SK-N-SH treated with all-trans-retinoic acid at 6 μM for 48 hours (cell line): ENCODE data around the gene RCOR1.

Source experiments
- GLIS3 ChIP-seq: fragments of 250-450 bp; sonication (Bioruptor Pico); IDR thresholded peaks from 2 replicates; pipeline ENCODE4 v1.5.0; 2020; ENCODE audit warnings: mild to moderate bottlenecking, moderate library complexity
- PPARA ChIP-seq: fragments of 250-450 bp; sonication (Bioruptor Pico); IDR thresholded peaks from 2 replicates; pipeline ENCODE4 v1.5.0; 2020; ENCODE audit warnings: mild to moderate bottlenecking, borderline replicate concordance
- ZFP30 ChIP-seq: fragments of 450-650 bp; formaldehyde crosslinking; IDR thresholded peaks from 2 replicates; pipeline ENCODE4 v1.5.0; 2022; ENCODE audit warnings: mild to moderate bottlenecking, moderate library complexity
- TF ChIP-seq, protein P1 (sequence below): fragments of 250-450 bp; sonication (Bioruptor Pico); IDR thresholded peaks from 2 replicates; pipeline ENCODE4 v1.5.1; 2020; ENCODE audit warnings: low read depth, mild to moderate bottlenecking, moderate library complexity

DNA sequence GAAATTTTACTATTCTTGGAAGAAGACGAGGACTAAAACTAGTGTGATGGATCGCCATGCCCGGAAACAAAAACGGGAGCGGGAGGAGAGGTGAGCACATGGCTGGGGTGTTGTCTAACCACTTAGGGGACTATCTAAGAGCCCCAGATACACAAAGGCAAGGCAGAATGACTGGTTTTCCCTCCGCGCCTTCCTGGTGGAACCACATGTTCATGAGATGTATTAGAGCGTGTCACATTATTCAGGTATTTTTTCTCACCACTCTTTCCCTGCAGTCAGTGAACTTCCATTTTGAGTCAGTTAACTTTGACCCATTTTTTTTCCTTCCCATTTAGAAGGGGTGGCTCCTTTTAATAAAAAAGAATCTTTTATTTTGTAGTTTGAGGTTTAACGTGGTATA lies 116.0 kb downstream of the RCOR1 start:
- no peak for TF ChIP-seq ZFP30
- no peak for TF ChIP-seq PPARA (CRISPR knock-in tag)
- TF ChIP-seq GLIS3 (CRISPR knock-in tag): no peak
- TF ChIP-seq, protein P1, sequence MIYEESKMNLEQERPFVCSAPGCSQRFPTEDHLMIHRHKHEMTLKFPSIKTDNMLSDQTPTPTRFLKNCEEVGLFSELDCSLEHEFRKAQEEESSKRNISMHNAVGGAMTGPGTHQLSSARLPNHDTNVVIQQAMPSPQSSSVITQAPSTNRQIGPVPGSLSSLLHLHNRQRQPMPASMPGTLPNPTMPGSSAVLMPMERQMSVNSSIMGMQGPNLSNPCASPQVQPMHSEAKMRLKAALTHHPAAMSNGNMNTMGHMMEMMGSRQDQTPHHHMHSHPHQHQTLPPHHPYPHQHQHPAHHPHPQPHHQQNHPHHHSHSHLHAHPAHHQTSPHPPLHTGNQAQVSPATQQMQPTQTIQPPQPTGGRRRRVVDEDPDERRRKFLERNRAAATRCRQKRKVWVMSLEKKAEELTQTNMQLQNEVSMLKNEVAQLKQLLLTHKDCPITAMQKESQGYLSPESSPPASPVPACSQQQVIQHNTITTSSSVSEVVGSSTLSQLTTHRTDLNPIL (CRISPR knock-in tag): no peak
